ENCODE results near the gene FREM1.

Gene FREM1

DNA sequence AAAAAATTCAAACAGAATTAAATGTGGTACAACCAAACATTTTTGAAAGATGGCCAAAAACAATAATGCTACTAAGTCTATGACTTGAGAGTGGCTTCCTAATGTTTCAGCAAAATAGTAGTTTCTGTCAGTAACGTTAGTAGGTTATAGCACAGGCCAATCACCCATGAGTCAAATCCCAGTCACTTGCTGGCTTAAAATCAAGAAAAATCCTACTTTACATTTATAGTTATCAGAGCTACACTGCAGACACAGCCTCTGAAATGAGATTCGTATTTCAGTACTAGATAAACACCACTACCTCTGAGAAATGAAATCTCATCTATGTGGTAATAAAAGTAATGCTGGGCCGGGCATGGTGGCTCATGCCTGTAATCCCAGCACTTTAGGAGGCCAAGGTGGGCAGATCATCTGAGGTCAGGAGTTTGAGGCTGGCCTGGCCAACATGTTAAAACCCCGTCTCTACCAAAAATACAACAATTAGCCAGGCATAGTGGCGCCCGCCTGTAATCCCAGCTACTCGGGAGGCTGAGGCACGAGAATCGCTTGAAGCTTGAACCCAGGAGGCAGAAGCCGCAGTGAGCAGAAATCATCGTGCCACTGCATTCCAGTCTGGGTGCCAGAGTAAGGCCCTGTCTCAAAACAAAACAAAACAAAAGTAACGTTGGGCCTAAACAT lies 223.0 kb downstream of the FREM1 start:
- DNase-seq = no peak

DNA sequence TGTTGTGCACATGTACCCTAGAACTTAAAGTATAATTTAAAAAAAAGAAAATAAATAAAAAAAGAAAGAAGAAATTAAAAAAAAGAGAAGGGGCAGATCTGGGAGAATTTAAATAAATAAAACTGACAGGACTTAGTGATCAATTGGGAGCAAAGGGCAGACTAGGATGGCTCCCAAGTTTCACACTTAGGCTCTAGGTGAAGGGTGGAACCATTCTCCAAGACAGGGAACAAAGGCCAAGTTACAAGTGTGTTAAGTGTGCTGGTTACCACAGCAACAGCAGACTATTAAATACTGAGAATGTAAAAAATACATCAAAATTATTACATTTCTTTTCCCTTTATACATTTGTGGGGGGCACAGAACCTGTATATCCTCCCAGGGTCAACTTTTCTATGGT lies 224.1 kb downstream of the FREM1 start:
- DNase-seq = no peak
